Skin of body (tissue), 2 donors: Measurements from ENCODE around the gene RYR2. TPM values are rescaled to one million over a fixed set of nuclear protein-coding genes. Genes with fewer than 3 reads are reported as not detected.
A peak's percentile ranks its signal among the peaks of the same experiment; 100 is the strongest.

ENCODE experiments used
- DNase-seq: peaks from one replicate; lab custom pipeline; 2025; lab: John Stamatoyannopoulos, UW
- total RNA-seq: library from RNA; depleted of rRNA; stranded (reverse); fragments of >200 nt; gene quantifications from one replicate; pipeline ENCODE4 v1.2.3, GENCODE V29; 2014

RYR2 gene
- total RNA-seq, 1 donor from 2014 or later = 1.1 TPM

DNA sequence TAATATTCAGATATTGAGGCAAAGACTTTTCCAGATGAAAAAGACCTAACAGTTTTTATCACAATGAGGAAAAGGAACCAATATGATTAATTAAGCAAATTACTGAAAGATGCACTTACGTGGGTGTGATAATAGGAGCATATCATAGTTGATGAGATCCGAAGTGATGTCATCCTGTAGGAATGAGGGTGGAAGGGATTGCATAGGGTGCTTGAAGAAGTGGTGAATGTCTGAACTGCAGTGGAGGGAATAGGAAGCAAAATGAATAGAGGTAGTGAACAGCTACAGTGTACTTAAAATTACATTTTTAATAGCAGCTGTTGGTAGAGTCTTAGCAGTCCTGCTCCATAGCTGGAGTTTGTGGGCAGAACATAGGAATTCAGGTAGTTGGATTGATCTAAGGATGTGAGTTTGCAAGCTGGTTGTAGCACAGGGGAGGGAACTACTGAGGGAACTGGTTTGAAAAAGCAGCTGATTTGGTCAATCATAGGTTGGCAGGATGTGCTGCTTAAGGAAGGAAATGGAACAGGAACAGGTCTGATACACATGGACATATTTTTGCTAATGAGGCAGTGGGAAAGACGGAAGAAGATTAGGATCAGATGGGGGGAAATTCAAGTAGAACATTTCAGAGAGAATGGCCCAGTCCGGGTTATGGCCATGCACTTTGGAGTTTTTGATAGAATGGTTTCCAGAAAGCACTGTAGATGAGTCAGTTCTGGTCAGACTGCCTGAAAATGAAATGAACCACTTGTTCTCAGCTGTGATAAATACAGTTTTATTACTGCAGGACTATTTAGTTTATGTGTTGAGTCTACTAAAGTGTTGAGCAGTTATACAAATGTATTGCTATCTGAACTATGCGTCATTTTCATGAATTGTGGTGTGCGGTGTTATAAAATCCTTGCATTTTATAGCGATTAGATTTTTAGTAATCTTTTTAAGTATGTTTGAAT, 155.8 kb downstream of the RYR2 start:
- DNase-seq = no peak

DNA sequence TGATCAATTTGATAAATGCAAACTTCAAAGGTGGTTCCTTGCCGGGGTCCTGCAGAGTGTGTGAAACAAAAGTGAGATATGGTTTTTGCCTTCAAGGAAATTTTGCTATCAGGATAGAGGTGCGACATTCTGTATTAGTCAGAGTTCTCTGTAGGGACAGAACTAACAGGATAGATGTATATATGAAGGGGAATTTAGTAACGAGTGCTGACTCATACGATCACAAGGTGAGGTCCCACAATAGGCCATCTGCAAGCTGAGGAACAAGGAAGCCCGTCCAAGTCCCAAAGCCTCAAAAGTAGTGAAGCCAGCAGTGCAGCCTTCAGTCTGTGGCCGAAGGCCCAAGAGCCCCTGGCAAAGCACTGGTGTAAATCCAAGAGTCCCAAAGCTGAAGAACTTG, 157.0 kb downstream of the RYR2 start:
- DNase-seq = no peak

DNA sequence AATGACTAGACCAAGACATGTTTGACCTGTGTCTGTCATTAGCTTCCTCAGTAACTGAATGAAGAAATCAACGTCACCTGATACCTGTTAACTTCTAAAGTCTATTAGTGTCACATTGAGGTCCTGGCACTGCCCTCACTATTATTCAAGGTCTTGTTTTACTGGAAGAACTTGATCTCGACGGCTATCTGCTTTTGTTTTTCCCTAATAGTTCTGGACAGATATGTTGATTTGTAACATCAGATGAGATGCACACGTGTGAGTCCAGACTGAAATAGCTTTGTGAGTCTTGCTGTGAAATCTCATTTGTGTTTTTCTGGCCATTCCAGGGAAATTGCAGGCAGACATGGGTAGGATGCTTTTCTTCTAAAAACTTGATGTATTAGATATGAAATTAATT, 159.2 kb downstream of the RYR2 start:
- DNase-seq = no peak

DNA sequence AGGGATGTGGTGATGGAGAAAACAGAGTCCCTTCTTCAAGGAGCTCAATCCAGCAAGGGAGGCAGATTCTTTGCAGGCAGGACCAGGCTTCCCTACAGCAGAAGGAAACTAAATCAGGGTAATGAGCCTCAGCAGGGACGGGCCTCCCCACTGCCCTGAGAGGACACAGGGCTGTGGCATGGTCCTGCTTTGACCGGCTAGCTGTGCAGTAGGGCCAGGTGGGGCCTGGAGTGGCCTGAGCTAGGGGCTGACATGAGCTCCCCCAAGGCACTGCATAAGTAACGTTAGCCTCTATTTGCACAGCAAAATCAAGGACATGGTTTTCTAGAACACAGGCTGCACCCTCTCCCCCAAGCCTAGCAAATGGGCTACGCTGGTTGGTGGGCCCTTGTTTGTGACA, 162.9 kb downstream of the RYR2 start:
- DNase-seq = no peak

DNA sequence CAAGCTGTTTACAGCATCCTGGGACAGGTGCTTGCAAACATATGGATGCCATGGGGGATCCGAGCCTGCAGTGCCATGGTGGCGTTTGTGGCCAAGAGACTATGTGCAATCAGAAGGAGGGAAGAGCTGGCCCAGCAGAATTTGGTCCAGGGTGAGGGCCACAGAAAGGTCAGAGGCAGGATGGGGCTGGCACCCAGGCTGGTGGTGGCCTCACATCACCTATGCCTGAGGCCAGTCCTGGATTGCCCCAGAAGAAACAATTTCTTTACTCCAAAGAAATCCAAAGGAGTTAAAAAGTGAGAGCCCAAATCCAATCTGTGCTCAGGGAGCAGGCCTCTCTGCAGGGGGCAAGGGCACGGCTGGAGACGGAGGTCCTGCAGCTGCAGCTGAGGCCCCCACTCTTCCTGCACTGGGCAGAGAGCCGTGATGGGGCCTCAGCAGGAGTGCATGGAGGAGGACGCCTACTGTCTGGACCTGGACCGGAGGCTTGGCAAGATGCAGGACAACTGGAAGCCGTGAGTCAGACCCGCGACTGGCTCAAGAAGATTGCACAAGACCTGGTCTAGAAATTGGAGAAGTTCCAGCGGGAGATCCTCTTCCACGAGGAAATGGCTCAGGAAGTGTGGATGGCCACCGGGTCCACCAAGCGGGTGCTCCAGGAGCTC, 163.5 kb downstream of the RYR2 start:
- no peak for DNase-seq

DNA sequence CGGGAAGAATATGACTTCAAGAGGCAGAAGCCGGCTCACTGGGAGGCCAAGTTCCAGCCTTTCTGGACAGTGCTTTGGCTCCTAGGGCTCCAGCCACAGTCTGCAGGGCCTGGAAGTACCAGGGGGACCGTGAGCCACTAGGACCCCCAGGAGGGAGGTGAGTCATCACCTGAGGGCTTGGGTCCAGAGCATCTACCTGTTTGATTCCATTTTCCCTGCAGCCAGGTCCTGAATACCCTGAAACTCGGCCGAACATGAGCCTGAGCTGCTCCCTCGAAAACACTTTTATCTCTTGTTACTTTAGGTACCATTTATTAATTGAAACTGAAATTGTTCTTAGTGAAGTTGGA, 164.1 kb downstream of the RYR2 start:
- no peak for DNase-seq

DNA sequence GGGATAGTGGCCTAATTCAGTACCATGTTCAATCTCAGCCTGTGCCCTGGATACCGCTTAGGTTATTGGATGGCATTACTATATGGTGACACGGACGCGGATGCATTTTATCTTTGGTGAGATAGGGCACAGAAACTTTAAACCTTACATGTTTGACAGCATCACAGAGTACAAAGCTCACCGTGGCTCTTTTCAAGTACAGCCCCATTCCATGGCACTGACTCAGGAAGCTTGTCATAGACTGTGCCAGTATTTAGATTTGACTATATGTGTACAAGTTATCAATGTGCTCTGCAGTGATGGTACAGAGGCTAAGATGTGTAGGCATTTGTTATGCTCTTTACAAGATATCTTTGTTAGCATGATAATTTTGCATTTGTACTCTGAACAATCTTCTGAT, 169.0 kb downstream of the RYR2 start:
- no peak for DNase-seq

DNA sequence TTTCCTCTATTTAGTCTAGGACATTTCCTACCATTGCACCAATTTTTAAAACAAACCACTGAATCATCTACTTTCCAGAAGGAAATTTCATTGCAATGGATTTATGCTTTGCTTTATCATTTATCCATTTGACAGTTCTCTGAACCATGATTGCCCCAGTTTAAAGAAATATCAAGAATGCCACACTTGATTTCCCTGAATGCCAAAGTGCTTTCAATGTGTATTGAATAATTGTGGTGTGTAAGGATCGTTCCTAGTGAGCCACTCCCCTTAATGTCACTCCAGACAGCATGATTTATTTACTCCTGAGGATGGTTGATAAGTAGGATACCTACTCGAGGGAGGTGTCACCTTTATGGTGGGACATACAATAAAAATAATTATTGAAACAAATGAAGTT, 169.6 kb downstream of the RYR2 start:
- no peak for DNase-seq

DNA sequence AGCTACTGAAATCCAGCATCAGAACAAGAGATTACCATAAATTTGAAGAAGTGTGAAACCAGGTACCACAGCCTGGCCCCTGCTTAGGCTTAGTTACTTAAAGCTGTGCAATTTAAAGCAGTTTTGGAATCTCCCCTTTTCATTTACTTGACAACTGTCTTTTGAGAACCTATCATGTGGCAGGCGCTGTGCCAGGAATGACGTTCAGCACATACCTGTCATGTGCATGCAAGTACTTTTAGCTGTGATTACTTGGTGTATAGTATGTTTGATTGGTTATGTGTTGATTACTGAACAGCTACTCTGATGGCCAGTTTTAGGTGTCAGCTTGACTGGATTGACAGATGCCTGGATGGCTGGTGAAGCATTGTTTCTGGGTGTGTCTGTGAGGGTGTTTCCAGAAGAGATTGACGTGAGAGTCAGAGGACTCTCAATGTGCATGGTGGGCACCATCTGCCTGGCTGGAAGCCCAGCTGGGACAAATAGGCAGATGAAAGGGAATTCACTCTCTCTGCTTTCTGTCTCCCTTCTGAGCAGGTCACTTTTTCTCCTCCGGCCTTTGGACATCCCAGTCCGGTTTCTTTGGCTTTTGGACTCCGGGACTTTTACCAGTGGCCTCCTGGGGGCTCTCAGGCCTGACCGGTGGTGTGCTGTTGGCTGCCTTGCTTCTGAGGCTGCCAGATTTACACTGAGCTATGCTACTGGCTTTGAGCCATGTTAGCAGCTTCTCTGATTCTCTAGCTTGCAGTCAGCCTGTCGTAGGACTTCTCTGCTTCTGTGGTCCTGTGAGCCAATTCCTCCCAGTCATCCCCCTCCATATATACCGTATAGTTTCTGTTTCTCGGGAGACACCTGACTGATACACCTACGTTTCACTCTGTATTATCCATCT, 178.0 kb downstream of the RYR2 start:
- DNase-seq = peak; percentile 1

DNA sequence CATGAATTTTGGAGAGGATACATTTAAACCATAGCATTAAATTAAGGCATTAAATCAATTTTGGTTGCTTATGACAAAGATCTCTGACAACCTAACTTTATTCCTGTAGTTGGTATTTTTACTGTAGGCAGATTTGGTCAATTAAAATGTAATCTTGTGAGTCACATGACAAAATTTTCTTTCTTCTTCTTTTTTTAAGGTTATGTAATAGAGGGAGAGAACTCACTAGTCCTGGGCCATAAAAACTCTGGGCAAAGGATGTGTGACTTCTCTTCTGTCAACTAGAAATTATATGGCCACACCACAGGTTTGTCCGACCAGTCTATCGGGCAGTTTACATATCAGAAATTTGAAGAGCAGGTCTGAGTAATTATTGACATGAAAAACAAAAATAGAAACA, 181.4 kb downstream of the RYR2 start:
- DNase-seq = no peak

DNA sequence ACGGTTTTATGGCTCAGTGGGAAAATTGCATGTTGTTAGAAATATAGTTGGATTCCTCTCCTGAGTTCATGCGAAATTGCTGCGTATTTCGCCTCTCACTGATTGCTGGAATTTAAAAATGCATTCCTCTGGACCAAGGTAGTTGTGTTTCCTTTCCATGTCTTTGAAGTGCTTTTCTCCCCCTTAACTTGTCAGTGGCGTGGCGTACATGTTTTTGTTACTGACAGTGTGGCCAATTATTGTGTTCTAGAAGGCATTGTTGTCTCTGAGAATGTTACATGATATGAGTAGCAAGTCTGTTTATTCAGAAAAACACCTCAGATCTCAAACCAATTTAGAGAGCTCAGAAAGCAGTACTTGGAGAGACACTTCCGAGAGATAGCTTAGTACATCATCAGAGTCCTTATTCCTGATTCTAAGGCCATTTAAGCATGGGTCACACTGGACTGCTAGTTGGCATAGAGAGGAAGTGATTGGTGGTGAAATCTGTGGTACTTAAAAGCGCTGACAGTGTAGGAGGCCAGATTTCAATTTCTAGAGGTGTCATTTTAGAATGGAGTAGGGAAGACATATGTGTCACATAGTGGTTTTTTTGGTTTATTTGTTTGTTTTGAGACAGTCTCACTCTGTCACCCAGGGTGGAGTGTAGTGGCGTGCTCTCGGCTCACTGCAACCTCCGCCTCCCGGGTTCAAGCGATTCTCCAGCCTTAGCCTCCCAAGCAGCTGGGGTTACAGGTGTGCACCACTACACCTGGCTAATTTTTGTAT, 184.4 kb downstream of the RYR2 start:
- no peak for DNase-seq

DNA sequence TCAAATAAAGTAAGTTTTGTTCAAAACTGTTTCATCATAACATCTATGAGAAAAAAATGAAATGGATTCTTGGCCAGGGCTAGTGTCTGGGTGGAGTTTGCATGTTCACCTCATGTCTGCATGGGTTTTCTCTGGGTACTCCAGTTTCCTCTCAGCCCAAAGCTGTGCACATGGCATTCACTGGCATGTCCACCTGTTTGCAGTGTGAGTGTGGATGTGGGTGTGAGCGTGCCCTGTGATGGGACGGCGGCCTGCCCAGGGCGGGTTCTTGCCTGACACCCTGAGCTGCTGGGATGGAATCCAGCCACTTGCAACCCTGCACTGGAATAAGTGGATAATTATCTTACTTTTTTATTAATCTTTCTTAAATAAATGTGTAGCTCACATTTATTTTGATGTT, 185.5 kb downstream of the RYR2 start:
- no peak for DNase-seq

DNA sequence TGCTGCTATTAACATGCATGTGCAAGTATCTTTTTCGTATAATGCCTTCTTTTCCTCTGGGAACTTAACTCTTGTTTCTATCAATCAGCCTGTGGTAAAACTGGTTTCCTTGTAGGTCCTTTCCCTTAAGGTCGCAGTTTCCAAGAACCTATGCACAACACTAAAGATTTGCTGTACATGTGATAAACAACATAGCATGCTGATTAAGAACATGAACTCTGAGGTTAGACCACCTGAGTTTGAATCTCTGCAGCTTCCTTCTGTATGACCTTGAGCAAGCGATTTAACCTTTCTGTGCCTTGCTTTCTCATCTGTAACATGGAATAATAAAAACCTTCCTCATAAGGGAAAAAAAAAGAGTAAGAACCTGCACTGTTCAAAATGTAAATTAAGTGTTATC, 186.4 kb downstream of the RYR2 start:
- DNase-seq = no peak

DNA sequence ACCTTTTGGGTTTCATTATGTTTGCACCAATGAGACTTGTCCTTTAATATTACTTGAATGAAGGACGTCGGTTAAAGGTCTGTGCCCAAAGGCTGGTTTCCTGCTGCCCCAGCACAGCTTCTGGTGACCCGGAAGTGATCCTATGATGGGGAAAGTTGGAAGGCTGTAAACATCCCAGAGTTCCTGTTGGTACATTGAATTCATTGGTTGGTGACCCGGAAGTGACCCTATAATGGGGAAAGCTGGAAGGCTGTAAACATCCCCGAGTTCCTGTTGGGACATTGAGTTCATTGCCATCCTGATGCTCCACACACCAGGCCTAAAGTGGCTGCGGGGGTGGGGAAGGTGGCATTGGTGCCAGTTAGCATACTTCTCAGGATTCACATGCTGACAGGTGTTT, 187.3 kb downstream of the RYR2 start:
- DNase-seq = no peak

DNA sequence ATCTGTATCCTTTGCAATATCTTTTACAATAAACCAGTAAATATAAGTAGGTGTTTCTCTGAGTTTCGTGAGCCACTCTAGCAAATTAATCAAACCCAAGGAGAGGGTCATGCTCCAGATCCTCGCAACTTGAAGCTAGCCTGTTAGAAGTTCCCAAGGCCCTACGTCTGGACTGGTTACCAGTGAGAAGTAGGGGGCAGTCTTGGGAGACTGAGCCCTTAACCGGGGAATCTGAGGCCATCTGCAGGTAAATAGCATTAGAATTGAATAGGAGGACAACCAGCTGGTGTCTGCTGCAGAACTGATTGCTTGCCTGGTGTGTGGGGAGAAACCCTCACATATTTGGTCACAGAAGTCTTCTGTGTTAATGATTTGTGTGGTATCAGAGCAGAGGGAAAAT, 190.5 kb downstream of the RYR2 start:
- no peak for DNase-seq

DNA sequence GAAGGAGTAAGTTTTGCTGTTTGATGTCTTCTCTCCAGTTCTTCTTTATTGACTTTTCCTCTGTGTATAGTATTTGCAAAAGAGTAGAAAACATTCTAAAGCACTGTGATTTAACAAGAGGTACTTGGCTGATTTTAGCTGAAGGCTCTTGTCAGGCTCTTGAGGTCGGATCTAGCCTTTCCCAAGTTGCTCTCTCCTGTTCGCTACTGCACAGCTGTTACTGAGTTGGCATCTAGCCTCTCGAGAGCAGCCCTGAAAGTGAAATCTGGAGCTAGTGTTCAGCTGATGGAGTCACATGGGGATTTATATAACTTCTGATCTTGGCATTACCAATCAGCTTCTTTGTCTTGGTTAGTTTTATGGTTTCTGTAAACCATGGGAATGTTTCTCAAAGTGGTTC, 193.1 kb downstream of the RYR2 start:
- peak; percentile 5 for DNase-seq

DNA sequence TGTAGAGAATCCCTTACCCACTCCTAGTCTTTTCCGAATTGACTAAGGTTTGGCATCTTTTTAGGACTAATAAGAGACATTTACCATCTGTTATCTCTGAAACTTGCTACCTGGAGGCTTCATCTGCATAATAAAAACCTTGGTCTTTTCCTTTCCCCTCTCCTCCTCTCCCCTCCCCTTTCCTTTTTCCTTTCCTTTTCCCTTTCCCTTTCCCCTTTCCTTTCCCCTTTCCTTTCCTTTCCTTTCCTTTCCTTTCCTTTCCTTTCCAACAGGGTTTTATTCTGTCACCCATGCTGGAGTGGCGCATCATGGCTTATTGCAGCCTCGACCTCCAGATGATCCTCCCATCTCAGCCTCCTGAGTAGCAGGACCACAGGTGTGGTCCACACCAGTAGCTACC, 195.7 kb downstream of the RYR2 start:
- DNase-seq = no peak

DNA sequence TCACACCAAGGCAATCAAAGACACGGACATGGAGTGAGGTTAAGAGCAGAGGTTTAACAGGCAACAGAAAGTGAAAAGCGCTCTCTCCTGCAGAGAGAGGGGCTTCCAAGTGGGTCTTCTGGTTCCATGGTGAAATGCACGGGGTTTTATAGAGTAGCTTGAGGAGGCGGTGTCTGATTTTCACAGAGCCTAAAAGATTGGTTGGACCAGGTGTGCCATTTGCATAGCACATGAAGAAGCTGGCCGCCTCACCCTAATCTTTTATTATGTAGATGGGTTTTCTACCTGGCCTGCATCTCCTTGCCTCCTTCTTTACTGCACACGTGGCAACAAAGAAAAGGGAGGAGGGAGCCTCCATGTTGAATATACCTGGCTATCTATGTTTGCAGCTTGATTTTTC, 197.3 kb downstream of the RYR2 start:
- DNase-seq = no peak

DNA sequence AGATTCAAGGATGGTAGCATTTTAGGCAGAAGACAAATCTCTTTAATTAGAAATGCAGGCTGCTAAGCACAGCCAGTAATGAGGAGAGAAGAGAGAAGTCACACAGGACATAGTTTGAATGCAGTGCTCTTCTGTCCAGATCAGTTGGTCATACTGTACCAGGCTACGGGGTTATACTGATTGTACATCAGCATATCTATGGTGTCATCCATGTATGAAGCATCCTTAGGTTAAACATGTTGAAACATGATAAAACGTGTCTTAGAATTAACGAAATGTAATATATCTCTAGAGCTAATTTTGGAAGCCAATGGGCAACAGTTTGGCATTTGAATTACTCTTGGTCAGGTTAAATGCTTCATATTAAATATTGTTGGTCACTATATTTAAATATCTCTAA, 199.1 kb downstream of the RYR2 start:
- DNase-seq = no peak

DNA sequence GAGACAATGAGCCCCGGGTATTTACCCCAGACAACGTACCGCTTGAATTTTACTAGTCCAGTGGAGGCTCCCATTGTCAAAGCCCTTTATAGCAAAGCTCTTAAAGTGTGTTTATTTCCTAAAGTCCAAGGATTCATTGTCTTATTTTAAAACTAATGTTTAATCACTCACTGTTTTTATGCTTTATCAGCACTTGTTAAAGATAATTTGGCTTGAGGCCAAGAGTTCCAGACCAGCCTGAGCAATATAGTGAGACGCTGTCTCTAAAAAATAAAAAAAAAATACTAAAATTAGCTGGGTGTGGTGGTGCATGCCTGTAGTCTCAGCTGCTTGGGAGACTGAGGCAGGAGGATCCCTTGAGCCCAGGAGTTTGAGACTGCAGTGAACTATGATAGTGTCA, 202.8 kb downstream of the RYR2 start:
- DNase-seq = no peak

DNA sequence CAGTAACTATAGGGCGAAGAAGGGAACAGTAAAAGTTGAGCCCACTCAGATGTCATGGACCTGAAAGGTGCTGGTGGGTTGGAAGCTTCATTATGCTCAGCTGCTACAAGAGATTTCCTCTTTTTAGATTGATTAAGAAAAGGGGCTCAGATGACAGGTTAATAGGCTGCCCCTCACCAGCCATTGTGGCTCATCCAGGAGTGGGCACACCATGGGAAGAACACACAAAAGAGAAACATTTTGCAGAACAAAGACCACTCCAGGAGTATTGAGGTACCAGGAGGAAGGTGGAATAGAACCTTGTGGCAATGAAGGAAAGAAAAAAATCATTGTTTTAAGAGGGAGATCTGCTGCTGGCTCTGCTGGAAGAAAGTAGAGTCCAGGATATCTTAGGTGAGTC, 205.5 kb downstream of the RYR2 start:
- DNase-seq = no peak
